A673 (cell line): Measurements from ENCODE around the gene CATSPER4.

Experiments
- CTCF ChIP-seq: fragments of 300-800, 200-600 bp; sonication (generic); conservative IDR thresholded peaks from 2 replicates; pipeline ENCODE4 v1.5.1; 2017; ENCODE audit warnings: low read depth, mild to moderate bottlenecking, antibody characterized with exemption, low read length, moderate library complexity, mixed read lengths
- EZH2 ChIP-seq: fragments of 200-600 bp; sonication (generic); IDR thresholded peaks from 2 replicates; pipeline ENCODE4 v1.6.1; 2017; ENCODE audit warnings: borderline replicate concordance, low read depth, mild to moderate bottlenecking, mixed read lengths, antibody characterized with exemption, low read length; ENCODE audit not compliant: poor library complexity, severe bottlenecking

DNA sequence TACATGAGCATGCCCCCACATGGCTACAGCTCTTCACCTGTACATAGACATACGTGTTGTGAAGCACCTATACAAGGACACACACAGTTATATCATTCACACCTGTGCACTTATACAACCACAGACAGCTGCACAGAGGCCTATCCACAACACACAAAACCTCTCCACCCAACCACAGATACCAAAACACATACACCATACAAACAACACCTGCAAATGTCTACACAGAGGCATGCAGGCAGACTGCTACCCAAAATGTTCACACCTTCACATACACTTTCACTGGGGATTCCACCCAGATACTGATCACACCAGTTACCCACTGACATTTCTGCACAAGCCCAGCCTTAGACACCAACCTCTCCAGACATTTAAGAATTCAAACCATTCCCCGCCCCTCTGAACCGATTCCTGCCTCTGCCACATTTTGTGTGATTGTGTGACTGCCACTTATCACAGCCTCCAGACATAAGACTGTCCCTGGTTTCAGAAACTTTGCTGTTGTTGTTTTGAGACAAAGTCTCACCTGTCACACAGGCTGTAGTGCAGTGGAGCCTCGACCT, 23.6 kb upstream of the CATSPER4 start:
- no peak for TF ChIP-seq CTCF
- no peak for TF ChIP-seq EZH2
